CD4-positive, alpha-beta T cell treated with Interleukin-17A for 4 hours (primary cell): ENCODE results near the gene DNAJC15.
"Not testable (repeated sequence)": the region's sequence is repeated elsewhere in the genome, so short reads cannot be mapped to it uniquely, and the experiment has no call there.

Experiments used
- DNase-seq: peaks from one replicate; pipeline ENCODE4 v3.0.0-alpha.2; 2020; ENCODE audit warnings: mixed read lengths

The DNAJC15 gene

DNA sequence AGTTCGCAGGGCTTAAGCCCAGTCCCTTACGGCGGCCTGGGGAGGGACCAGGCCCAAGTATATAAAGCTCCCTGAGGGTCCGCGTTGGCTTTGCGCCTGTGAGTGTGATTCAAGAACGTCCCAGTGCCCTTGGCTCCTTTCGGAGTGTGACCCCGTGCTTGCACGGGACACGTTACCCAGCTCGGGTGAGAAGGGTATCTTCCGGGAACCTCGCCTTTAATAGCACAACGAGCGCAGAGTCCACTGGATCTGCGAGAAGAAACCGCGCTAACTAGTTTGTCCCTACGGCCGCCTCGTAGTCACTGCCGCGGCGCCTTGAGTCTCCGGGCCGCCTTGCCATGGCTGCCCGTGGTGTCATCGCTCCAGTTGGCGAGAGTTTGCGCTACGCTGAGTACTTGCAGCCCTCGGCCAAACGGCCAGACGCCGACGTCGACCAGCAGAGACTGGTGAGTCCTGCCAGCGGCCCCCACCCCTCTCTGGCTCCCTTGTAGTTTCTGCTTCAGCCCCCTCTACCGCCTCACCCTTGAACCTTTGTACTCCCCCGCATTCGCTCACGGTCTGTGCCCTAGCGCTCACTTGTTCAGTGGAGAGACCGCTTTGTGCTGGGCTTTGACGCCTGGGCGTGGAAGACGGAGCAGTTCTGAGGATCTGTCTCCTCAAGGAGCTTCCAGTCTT is at the start of gene DNAJC15:
Gene DNAJC15 (plus strand): TSS at position 298 of the 675 bp plus-strand sequence. CDS start 41 bp downstream, at position 339.
- DNase-seq = peak; percentile 80

DNA sequence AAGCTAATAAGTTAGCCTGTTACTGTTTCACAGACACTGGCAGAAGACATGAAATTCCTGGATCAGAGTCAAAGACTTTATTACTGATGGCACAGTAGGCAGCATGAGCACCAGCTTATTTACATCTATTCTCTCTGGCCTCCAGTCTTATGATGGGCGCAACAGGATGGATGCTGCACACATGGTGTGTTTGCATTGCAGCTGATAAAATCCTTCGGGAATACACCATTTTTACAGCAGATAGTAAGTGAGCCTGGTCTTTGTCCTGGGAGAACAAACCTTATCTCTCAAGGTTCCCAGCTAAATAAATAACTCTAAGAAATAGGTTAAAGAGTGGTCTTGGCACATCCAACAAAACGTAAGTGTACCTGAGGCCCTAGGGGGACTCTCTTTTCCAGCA is 47.3 kb upstream of the DNAJC15 start:
- DNase-seq = no peak

DNA sequence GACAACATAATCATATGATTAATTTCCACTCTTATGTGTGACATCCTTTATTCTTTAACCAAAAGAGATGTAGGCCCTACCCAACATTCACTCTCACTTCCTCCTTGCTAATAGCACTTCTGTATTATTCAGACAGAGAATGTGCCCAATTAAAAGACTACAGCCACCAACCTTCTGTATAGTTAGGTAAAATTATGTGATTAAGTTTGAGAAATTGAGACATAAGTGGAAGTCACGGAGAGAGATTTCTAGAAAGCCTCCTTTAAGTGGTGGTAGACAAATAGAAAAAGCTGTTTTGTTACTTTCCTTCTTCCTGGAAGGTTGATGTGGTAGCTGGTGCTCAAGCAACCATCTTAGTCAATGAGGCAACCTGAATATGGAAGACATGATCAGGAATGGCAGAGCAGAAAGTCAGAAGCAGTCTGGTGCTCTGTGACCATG is 46.1 kb upstream of the DNAJC15 start:
- no peak for DNase-seq

DNA sequence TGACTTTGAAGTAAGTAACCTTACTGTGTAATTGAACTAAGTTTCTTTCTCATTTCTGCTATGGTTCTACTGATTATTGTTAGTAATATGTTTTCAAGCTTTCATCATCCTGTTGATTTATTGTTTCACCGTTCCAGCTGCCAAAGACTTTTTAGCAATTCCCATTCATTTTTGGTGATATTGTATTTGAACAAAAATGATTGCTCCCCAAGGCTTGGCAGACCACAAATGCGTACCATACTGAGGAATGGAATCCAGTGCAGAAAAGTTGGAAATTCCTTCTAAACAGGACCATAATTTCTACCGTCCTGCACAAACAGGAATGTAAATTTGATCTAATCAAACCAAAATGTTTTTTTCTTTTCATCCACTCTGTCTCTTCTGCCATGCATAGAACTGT is 42.1 kb upstream of the DNAJC15 start:
- no peak for DNase-seq

DNA sequence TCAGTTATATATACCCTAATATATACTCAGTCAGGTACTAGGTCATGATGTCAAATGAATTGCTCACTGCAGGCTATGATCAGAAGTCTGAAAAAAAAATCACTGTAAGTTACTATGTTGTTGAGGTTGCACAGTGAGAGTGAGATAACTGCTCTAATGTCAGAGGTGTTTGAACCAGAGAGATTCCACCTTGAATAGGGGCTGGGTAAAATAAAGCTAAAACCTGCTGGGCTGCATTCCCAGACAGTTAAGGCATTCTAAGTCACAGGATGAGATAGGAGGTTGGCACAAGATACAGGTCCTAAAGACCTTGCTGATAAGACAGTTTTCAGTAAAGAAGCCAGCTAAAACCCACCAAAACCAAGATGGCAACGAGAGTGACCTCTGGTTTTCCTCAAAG is 41.5 kb upstream of the DNAJC15 start:
- no peak for DNase-seq

DNA sequence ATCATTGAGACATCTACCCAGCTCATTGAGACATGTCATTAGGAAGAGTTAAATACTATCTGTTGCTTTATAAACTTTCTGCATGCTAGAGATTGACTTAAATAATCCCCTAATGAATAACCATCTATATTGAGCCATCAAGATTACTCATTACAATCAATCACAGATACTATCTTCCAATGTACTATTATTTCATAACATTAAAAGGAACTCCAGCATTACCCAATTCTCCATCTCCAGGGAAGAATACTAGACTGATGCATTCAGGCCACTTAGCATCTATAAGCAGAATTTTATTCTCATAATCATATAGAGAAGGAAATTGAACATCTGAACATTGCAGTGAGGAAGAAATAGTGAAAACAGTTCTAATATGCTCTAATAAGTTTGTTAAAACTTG is 39.4 kb upstream of the DNAJC15 start:
- no peak for DNase-seq

DNA sequence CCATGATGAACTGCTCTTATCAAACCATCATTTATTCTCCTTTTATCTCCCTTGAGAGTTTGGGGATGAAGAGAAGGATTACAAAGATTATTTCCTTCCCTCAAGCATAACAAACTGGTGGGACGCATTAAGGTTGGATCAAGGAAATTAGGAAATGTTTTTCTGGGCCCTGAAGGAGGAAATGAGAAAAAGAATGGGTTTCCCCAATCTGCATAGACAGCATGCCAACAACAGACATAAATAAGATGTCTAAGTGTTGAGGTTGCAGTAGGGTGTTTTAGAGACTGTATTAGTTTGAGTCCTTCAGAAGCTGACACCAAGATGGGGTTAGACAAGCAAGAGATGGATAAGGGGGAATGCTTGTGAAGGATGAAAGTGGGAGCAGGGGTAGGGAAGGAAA is 38.7 kb upstream of the DNAJC15 start:
- no peak for DNase-seq

DNA sequence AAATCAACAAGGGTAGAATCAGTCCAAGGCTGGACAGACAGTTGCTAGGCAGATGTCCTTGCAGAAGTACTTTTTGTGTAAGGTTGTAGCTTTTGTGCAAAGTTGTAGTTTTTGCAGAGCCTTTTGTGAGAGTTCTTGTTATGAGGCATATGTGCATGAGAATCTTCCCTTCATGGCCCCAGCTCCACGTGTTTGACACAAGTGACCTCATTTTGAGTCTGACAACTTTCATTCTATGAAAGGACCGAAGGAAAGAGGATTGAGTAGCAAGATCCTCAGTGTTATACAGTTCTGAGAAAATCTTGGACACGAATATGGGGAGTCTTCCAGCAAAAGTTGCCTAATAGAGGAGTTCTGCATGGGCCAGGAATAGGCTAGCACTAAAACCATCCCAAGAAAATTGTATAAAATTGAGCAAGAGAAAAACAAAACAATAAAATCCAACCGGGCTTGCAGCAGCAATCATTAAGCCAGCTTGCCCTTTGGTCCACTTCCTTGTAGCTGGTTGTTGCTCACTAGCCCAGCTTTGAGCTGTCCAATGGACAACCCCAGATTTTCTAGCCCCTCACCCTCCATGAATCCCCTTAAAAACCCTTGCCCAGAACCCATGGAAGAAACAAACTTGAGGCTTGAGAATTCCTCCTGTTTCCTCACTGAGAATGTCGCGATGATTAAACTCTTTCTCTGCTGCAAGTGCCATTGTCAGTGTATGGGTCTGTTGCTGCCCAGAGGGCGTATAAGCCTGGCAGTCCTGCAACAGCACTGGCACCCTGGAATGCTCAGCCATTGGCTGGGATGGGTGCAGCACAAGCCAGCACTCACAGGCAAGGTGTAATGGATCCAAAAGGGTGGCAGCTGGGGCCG is 37.8 kb upstream of the DNAJC15 start:
- DNase-seq = no peak

DNA sequence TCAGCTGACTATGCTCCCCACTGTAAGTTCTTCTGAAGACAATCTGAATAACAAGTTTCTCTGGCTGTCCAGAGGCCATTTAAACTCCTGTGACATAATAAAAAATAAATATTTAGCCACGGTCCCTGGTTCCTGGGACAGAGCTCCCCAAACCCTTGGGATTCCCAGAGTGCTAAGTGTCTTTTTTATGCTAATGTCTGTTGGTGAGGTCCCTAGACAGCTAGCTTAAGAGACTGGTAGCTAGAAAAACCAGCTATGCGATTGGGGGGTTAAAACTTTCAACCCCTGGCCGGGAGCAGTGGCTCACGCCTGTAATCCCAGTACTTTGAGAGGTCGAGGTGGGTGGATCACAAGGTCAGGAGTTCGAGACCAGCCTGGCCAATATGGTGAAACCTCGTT is 37.2 kb upstream of the DNAJC15 start:
- no peak for DNase-seq

DNA sequence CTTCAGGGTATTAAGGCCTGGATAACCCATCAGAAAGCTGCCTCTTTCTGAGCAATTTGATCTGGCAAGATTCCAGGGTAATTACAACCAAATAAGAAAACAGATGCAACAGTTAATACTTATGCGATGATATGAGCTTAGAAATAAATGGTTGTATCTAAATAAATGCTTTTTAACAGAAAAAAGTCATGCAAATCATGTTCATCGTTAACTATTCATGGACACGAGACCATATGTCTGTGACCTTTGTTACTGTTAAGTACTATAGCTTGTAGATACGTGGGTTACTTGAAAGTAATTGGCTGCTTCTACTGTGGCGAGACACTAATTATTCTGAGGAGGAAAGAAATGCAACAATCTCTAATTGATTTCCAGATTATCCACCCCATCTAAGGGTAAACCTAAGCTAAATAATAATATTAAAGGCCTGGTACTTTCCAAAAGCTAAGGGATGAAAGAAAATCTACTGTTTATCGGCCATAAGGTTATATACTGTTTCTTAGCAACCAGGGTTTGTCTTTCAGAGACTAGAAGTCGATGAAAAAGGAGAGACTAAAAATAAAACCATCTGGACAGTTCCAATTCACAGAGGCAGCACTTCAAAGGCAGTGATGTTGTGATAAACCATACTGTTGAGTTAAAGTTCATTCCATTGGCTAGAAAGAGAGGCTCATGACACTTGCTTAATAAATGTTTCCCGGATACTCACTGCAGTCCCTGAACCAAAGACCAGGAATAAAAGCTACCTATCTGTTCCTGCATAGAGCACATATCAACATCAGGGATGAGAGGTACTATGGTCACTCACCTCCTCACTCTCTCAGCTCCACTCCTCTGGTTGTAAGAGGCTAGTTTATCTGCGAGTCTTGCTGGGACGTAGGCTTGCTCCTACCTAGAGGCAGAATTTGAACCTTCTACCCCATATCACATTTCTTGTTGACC is 32.8 kb upstream of the DNAJC15 start:
- no peak for DNase-seq

DNA sequence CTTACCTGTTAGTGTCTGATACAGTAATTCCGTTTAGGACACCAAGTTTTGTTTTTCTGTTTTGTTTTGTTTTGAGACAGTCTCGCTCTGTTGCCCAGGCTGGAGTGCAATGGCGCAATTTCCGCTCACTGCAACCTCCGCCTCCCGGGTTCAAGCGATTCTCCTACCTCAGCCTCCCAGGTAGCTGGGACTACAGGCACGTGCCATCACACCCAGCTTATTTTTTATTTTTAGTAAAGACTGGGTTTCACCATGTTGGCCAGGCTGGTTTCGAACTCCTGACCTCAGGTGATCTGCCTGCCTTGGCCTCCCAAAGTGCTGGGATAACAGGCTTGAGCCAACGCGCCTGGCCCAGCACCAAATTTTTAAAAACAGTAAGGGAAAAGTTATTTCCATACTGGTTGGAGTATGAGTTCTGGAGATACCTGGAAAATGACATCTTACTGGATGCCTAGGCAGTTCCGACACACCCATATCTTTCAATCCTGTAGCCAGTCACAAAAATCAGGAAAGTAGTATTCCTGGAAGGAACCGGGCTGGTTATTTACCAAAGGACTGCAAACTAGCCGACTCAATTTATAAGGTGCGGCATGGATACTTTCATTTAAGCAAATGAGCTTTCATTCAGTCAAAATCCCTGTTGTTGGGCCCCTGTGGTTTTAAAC is 32.0 kb upstream of the DNAJC15 start:
- DNase-seq = not testable (repeated sequence)

DNA sequence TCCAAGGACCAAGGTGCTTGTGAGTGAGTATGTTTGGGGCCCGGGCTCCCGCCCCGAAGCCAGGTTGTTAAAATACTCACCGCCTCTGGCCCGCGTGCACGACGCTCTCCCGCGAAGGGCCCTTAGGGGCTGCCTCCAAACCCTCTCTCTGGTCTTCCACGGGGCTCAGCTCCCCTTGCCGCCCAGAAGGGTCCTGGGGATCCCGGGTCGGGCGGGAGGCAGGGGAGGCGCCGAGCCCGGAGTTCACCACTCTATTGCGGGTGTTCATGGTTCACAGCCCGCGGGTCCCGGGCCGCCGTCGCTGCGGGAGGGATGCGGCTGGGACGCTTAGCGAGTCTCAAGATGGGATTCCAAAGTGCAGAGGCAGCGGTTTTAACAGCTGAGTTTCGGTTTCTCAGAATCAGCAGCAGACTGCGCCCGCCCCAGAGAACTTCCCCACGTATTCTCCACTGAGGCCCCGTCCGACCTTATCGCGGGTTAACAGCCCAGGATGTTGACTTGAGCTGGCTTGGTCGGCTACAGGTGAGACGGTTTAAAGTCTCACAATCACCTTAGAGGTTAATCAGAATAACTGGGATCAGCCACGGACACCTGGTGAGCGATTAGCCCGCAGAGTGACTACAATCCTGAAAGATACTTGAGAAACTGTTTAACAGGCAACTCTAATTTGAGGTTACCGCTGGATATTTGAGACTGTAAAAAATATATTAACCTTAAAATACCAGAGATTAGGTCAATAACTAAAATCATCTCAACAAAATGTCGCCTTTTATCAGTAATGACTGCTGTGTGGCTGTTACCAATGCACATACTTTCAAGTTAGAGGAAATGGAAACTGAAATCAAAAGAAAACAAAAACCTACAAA is 31.3 kb upstream of the DNAJC15 start, which contains the start of gene EPSTI1:
Gene EPSTI1 (minus strand): TSS at position 344 of the 866 bp plus-strand sequence. CDS start 76 bp downstream, at position 268.
- peak; percentile 80 for DNase-seq

DNA sequence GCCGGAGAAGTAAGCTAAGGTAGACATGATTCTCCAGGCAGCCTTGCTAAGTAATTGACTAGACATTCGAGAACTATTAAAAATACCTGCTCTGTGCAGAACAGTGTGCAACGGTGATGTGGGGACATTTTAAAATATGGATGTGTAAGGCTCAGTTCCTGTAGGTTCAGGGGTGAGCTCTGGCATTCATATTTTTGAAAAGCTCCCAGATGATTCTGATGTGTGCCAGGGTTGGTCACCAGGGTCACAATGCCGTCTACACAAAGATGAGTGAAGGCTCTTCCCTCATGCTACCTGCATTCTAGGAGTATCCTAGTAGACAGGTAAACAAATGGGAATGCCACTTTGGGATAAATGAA is 30.6 kb upstream of the DNAJC15 start:
- peak; percentile 37 for DNase-seq

DNA sequence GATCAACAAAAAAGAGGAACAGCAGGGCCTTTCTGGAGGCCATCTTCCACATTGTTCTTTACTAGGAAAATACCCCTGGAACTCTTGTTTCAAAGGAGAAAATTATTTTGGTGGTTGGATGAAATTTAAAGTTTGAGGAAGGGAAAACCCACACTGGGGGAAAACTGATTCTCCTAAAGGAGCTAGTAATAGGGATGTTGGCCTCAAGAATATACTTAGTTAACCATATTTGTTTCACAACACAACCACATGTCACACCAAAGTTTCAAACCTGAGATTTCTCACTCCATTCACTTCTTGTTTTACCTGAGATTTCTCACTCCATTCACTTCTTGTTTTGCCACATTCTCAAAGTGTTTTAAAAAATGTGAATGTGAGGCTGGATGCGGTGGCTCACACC is 28.5 kb upstream of the DNAJC15 start:
- DNase-seq = no peak

DNA sequence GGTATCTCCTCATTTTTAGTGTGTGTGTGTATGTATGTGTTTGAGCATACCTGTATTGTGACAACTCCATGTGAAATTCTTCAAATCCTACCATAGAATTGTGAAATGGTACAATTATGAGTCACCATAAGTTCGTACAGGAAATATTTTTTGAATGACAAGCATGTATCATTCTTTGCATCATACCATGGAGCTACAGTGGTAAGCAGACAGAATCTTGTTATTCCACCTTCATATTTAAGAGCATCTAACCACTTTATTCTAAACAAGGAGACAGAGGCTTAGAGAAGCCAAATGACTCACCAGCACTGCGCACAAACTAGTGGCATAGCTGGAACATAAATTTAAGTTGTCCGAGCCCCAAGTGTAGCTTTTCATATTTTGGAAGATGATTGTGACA is 26.8 kb upstream of the DNAJC15 start:
- DNase-seq = peak; percentile 31

DNA sequence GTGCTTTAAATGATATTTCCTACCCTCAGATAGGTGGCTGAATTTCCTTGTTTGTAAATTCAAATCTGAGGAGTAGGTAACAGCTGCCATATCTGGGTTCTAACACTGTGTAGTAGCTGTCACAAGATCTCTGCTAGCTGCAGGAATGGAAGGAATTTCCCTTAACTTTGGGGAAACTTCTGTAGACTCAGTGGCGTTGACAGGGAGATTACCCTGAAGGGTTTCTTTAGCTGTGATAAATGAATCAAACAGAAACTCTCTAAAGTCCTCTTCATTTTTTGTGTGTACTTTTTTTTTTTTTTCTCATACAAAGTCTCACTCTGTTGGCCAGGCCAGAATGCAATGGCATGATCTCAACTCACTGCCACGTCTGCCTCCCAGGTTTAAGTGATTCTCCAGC is 26.0 kb upstream of the DNAJC15 start:
- no peak for DNase-seq

DNA sequence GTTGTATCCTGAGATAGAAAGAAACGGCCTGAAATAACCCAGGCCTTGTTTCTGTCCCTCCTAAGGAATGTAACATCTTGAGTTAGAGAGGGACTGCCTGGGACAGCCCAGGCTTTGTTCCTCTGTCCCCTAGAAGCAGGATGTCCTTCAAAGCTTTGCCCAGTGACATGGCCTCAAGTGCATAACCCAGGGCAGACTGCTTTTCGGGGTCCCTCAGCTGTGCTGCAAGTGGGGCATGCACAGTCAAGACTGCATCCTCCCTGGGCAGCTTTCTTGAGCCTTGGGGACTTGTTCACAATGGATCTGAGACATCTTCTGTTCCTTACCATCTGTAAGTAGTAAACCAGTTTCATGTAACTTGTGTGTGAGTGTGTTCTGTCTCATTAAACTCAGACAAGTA is 23.9 kb upstream of the DNAJC15 start:
- no peak for DNase-seq

DNA sequence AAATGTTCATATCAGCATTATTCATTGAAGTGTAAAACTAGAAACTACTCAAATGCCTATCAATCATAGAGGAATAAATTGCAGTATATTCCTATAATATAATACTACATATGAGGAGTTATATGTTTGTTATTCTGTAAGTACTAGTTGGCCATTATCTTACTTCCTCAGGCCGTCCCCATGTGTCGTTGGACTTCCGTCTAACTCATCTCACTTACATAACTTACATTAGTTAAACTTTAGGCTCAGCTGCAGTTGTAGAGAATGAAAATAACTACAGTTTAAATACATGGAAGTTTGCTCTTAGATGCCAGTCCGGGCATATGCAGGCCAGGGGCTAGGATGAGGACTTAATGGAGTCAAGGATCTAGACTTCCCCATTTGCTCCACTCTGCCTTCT is 22.7 kb upstream of the DNAJC15 start:
- DNase-seq = no peak

DNA sequence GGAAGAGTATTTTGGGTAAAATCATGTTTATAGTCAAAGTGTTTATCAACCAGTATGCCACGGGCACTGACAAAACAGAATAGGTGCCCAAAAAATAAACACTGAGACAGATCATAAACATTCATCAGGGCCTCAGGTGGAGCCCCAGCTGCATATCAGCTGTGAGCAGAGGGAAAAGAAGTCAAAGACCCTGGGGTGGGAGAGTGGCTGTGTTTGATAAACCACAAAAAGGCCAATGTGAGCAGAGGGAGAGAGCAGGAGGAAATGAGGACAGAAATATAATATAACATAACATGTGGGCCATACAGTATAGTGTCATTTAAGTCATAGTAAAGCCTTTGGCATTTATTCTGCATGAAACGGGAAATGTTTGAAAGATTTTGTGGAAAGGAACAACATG is 21.4 kb upstream of the DNAJC15 start:
- DNase-seq = no peak

DNA sequence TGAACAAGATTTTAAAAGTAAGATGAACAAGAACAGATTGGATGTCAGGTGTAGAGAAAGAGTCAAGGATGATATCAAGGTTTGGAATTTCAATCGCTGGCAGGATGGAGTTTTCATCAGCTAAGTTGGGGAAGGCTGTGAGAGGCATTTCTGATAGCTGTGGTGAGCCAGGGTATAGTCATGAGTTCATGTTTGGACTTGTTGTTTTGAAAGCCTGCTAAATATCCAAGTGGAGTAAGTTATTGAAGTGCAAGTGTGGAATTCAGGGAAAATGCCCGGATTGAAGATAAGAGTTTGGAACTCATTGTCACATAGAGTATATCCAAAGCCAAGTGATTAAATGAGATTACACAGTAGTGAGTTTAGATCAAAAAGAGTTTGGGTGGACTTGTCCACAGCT is 20.4 kb upstream of the DNAJC15 start:
- no peak for DNase-seq

DNA sequence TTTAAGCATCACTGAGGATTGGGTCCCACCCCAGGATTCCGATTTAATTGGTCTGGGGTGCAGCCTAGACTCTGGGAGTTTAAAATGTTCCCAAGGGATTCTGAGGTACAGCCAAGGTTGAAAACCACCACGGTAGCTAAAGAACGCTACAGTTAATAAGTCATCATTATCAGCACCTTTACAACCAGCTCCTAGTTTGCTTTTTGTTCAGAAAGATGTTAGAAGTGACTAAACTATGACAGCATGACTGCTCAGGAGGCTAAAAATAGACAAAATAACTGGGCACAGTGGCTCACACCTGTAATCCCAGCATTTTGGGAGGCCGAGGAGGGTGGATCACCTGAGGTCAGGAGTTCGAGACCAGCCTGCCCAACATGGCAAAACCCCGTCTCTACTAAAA is 19.7 kb upstream of the DNAJC15 start:
- no peak for DNase-seq
